Measurements from ENCODE around the gene FEZF2.

FEZF2 gene

GRCh38 chr3:62365391-62366125, 7.8 kb downstream of the FEZF2 start:
- no peak for TF ChIP-seq CTCF (IDR thresholded peaks at IDR 0.05; ENCODE audit: borderline replicate concordance, control extremely low read depth, extremely low read depth, insufficient read depth, missing control alignments)
- DNase-seq (ENCODE audit: low spot score): no peak
- in situ Hi-C loops (cut with MboI; ENCODE audit: low sequenced_read_pairs, unreplicated experiment): no loop called here

DNA sequence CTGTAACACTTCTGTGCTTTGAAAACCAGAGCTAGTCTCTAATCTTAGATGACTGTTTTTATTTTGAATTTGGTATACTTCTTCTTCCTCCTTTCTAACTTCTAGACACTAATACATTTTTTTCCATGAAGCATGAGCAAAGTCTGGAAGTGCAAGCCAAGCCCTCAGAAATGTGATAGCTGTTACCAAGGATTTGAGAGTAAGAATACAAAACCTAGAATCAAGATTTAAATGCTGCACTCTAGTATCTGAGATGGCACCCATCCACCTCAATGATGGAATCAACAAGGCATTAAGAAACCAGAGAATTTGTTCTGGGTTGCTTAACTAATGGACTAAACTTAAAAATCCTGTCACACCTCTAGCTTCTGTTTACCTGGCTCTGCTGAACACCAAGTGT, 9.2 kb downstream of the FEZF2 start:
- in situ Hi-C loops (cut with MboI; ENCODE audit: low sequenced_read_pairs, unreplicated experiment): no loop called here
- DNase-seq (ENCODE audit: low spot score): no peak
- no peak for TF ChIP-seq CTCF (IDR thresholded peaks at IDR 0.05; ENCODE audit: borderline replicate concordance, control extremely low read depth, extremely low read depth, insufficient read depth, missing control alignments)

DNA sequence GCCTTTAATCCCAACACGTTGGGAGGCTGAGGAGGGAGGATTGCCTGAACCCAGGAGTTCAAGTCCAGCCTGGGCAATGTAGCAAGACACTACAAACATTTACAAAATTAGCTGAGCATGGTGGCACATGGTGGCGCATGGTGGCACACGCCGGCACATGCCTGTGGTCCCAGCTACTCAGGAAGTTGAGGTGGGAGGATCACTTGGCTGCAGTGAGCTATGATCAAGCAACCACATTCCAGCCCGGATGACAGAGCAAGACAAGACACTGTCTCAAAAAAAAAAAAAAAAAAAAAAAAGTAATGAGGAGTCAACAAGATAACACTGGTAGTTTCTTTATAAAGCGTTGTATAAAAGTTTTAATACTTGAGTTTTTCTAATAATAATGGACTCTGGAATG, 10.1 kb downstream of the FEZF2 start:
- in situ Hi-C loops (cut with MboI; ENCODE audit: low sequenced_read_pairs, unreplicated experiment): no loop called here
- DNase-seq (ENCODE audit: low spot score): no peak
- no peak for TF ChIP-seq CTCF (IDR thresholded peaks at IDR 0.05; ENCODE audit: borderline replicate concordance, control extremely low read depth, extremely low read depth, insufficient read depth, missing control alignments)

DNA sequence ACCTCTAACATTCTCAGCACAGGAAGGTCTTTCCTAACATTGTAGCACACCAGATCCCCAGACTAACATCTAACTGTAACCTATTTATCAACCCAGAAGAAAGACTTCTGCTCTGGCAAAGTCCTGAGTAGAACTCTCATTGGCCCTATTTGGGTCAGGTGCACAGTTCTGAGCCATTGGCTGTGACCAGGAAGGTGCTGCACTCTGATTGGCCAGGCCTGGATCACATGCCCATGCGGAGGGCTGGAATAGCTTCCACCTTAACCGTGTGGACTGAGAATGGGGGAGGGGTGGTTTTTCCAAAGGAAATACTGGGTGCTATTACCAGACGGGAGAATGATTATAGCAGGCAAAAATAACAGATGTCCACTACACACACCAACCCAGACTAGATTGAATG, 11.5 kb downstream of the FEZF2 start:
- no peak for TF ChIP-seq CTCF (IDR thresholded peaks at IDR 0.05; ENCODE audit: borderline replicate concordance, control extremely low read depth, extremely low read depth, insufficient read depth, missing control alignments)
- DNase-seq (ENCODE audit: low spot score): no peak
- in situ Hi-C loops (cut with MboI; ENCODE audit: low sequenced_read_pairs, unreplicated experiment): no loop called here

- in situ Hi-C loops (cut with MboI; ENCODE audit: low sequenced_read_pairs, unreplicated experiment): no loop called here
- no peak for TF ChIP-seq CTCF (IDR thresholded peaks at IDR 0.05; ENCODE audit: borderline replicate concordance, control extremely low read depth, extremely low read depth, insufficient read depth, missing control alignments)
- no peak for DNase-seq (ENCODE audit: low spot score)
Measured at GRCh38 chr3:62361261-62361660, 12.1 kb downstream of the FEZF2 start.

DNA sequence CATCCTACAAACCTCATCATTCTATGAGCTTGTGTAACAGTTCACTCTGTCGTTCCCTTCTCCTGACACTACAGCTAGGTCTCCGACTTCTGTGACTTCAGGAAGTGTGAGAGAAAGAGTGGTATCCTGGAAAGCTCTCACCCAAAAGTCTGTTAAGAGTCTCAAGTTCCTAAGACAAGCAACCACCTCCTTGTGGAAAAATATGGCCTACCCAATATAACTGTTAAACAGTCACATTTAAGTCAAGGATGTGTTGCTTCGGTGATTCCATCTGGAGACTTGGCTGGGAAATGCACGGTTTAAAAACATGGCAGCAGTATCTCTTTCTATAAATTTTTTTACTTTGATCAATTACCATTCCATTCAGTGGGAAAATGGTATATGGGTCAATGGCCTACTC, 13.8 kb downstream of the FEZF2 start:
- TF ChIP-seq CTCF (IDR thresholded peaks at IDR 0.05; ENCODE audit: borderline replicate concordance, control extremely low read depth, extremely low read depth, insufficient read depth, missing control alignments): no peak
- DNase-seq (ENCODE audit: low spot score): no peak
- in situ Hi-C loops (cut with MboI; ENCODE audit: low sequenced_read_pairs, unreplicated experiment): no loop called here
